Endothelial cell of hepatic sinusoid (primary cell): ENCODE results near the gene SEZ6.
"Not testable (repeated sequence)": the region's sequence is repeated elsewhere in the genome, so short reads cannot be mapped to it uniquely, and the experiment has no call there.

Experiments used
- in situ Hi-C: cut with HindIII; loops from 2 replicates; pipeline ENCODE4 v1.10.0; 2017; ENCODE audit warnings: low sequenced_read_pairs

Gene SEZ6

DNA sequence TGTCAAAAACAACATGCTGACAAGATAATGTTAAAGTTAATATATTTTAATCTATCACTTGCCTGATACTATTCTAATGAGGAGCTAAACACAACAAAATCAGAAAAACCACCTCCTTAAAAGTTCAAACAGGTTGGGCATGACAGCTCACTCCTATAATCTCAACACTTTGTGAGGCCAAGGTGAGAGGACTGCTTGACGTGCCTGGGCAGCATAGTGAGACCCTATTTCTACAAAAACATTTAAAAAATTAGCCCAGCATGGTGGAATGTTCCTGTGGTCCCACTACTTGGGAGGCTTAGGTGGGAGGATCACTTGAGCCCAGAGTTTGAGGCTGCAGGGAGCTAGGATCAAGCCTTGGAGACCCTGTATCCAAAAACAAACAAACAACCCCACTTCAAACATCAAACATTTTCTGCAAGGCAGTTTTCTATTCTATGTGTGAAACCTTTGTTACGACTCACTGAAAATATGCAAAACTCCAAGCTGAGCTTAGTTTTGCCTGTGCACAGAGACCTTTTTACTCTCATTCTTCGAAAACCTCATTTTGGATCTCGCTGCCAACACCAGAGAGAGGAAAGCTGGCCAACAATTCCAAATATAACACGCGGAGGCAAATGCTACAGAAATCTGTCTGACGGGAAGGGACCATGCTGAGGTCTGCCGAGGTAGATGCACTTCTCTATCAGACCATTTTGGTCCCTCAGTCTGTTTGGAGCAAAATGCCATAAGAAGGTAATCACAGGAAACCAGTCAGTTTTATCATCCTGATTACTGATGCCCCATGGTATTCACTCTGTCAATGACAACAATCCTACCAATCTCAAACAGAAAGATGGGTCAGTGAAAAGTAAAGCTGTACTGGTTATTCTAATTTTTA, 60.7 kb downstream of the SEZ6 start:
- in situ Hi-C loops = no loop called here

DNA sequence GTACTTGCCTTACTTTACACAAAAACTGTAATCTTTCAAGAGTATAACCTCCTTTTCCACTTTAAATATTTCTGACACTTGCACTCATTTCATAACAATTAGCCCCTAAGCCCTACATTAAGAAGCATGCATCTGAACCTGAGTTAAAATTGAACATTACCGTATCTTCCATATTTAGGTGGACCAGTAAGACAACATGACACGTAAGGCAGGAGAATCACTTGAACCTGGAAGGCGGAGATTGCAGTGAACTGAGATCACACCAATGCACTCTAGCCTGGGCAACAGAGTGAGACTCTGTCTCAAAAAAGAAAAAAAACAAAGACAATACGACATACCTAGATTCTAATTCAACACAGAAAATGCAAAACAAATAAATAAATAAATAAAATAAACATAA, 61.5 kb downstream of the SEZ6 start:
- in situ Hi-C loops = no loop called here

DNA sequence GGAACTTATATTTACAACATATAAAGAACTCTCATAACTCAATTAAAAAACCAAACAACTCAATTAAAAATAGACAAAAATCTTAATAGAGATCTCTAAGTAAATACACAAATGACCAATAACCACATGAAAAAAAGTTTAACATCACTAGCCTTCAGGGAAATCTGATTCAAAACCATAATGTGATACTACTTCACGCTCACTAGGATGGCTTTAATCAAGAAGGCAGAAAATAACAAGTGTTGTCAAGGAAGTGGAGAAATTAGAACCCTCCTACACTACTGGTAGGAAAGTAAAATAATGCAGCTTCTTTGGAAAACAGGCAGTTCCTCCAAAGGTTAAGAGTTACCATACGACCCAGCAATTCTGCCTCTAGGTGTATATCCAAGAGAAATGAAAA, 62.9 kb downstream of the SEZ6 start:
- in situ Hi-C loops = no loop called here

DNA sequence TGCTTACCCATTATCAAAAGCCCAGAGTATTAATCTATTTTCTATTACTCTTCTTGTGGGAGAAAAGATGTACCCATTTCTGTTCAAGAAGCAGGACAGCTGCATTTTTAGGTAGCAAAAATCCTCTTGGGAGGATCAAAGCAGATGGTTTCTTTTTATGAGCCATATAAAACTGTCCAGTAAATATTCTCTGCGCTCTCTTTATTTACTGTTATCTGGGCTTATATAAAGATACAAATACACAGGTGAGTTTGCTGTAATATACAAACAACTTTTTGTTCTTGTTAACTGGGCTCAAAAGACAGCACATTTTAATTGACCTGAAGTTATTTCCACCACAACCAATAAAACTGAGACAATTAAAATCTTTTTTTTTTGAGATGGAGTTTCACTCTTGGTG, 64.6 kb downstream of the SEZ6 start:
- in situ Hi-C loops = no loop called here

DNA sequence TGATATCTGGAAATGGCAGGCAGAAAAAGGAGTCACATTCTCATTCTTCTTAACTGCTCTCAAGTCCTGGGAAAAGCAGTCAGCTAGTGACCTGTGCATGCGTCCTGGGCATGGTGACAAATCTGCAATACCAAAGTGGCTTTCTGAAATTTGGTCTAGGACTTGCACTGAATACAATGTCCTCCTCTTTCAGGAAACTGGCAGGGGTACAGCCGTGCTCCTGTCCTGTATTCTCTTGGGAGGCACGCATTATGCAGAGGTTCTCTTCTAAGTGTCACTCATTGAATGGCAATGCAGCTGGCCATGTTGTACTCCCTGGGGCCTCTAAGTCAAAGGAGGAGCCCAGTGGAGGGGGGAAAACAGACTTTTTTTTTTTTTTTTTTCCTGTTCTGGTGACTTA, 65.2 kb downstream of the SEZ6 start:
- in situ Hi-C loops = no loop called here

DNA sequence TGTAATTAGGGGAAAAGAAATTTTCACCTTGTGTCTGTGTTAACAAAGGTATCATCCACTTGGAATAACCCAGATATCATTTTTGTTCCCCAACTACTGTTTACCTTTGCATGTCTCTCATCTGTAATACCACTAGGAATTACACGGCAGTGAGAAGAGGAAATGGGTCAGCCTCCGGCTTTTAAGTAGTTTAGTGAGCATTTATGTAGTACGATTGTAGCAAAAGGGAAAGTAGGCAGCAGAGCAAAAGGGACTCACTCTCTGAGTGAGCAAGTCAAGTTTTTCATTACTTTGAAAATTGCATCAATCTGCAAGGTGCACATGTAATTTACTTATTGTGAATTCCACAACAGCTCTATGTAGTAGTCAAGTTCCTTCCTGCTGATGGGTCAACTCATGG, 65.7 kb downstream of the SEZ6 start:
- in situ Hi-C loops = no loop called here

DNA sequence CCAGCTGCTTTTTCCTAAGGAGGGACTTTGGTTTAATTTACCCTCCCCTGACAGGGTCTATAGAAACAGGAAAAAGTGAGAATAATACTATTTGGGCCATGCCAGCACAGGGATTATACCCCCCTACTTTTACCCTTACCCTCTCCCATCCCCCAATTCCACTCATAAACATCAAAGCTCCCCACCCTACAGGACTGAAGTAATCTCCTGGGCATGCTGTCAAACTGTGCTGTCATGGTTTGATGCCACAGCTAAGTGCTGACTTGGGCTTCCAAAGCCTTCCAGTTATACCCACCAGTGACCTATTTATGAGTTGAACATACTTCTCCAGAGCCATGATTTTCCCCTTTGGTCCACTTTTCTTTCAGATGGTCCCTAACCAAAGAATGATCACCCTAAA, 67.3 kb downstream of the SEZ6 start:
- in situ Hi-C loops = no loop called here

DNA sequence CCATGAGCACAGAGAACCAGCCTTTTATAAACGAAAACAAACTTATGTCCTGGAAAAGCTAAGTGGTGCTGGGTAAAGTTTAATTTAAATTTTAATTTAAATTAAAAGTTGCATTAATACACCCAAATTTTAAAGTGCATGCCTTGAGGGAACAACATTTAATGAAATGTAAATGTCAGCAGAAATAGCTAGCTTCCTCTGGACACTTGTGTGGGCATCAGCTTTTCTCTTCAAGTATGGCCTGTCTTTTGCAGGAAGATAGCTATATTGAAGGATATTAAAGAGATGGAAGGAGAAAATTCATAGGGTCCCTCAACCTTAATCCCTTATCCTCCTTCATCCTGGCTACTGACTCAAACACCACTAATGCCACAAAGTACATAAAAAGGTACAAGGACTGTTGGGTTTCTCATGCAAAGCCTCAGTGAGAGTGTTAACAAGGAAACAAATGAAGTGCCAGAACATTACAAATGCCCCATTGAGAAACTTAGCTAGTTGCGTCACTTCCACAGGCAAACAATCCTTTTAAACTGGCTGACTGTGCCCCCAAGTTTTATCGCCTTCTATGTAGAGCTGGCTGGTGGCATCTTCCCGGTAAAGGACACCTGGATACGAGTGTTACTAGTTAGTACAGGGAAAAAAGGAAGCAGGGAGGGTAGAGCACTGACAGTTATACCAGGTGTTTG, 68.6 kb downstream of the SEZ6 start:
- in situ Hi-C loops = no loop called here

DNA sequence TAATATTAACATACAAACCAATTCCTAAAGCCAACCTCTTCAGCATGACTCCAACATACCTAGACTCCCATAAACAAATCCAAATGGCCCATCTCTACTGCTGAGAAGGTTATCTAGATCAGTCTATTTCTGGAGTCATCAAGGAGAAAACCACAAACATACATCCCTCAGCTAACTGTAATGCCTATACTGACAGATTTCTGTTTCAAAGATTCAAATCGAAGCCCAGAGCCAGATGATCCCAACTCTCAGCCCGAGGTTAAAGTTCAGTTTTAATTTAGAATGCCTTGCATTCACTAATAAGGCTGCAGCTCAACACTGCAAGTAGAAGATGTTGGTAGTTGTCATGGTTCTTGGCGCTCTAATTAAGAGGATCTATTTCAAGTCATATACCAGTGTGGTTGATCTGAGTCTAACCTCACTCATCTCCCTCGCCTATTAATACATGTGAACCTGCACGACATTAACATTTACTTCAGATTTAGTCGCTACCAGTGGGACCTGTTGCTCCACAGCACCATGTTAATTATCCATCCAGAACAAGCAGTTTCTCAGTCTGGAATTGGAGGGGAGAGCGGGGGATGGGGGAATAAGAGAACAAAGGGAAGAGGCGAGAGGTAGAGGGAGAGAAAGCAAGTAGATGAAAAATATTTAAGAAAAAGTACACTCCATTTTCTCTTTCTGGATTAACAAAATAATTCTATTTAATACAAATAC, 69.9 kb downstream of the SEZ6 start:
- in situ Hi-C loops = no loop called here

DNA sequence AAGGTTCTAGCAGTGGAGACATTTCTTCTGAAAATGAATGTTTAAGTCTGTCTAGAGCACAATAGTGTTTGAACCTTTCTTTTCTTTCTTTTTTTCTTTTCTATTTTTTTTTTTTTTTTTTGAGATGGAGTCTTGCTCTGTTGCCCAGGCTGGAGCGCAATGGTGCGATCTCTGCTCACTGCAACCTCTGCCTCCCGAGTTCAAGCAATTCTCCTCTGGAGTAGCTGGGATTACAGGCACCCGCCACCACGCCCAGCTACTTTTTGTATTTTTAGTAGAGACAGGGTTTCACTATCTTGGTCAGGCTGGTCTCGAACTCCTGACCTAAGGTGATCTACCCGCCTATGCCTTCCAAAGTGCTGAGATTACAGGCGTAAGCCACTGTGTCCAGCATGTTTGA, 71.3 kb downstream of the SEZ6 start:
- in situ Hi-C loops = not testable (repeated sequence)

DNA sequence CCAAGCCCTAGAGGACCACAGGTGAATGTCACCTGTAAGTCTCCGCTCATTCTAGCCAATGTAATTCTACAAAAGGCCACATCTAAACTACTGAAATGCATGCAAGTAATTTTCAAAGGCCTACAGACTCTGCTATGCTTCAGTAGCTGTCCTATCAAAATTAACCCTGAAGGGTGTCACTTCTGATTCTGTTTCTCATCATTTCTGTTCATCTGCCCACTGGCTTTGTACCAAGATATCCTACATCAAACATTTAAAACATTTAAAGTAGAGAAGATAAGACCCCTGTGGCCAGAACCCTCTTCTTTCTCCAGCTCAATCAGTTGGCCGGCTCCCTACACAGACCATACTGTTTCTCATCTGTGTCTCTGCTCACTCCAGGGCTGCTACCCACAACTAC, 76.0 kb downstream of the SEZ6 start:
- in situ Hi-C loops = loop anchor here (5.0 kb wide), 1 partner anchor 62 kb away; no protein-coding TSS in a partner anchor

DNA sequence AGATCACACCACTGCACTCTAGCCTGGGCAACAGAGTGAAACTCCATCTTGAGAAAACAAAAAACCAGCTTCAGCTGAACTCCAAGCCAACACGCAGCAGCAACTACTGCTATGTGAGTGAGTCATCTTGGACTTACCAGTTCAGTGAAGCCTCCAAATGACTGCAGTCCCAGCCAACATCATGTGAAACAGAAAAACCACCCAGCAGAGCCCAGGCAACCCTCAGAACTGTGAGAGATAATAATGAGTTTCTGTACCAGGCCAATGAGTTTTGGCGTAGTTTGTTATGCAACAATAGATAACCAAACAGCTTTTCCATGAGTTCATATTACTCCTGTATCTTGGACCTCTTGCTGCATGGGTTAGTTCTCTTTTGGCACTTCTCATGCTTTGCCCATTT, 77.8 kb downstream of the SEZ6 start:
- in situ Hi-C loops = loop anchor here (5.0 kb wide), 1 partner anchor 61 kb away; no protein-coding TSS in a partner anchor

DNA sequence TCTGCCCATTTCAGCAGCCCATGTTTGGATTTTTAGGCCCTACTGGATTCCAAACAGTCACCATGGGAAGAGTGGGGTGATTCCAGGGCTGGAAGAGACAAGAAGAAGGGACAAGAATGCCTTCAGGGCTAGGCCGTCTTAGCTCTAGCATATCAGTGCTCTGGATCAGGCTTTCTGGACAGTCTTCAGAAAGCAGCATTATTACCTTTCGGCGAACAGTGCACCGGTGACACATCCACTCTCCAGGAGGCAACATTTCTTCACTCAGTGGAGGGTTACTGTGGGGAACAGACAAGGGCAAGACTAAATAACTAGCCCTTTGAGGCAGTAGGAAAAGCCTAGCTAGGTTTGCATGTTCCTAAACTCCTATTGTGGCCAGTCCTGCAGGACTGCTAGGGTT, 79.0 kb downstream of the SEZ6 start:
- in situ Hi-C loops = loop anchor here (5.0 kb wide), 1 partner anchor 59 kb away; no protein-coding TSS in a partner anchor

DNA sequence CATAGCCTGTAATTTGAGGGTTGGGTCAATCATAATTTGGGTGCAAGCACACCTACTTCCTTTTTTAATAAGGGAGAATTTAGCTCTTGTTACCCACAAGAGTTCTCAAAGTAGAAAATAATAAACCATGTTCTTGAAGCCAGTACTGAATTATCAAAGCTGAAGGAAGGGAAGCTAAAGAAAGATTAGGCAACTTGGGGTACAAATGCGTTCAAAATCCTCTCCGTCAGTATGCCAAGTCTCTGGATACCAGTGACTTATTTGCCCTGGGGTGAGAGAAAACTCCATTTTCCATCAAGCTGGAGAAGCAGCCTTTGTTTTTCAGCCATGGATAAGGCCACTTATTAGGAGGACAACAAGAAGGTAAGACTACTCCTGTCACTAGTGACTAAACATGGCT, 79.5 kb downstream of the SEZ6 start:
- in situ Hi-C loops = loop anchor here (5.0 kb wide), 1 partner anchor 59 kb away; no protein-coding TSS in a partner anchor

DNA sequence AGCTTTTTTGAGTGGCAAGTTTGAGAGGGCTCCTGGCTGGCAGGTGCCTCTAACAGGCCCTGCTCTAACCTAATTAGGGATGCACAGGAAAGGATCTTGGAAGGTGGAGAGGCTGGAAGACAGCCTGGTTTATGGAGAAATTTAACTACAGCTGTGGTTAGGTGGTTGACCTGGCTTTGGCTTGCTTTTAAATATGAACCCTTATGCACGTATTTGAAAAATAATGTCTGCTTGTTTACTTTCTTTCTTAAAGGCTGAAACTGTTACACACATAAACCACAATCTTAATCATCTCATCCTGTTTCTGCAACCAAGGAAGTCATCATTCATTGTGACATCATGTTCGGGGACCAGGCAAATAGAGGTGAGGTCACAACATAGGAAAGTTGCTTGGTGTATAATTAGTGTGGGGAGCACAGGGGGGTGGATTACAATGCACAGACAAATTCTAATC, 79.9 kb downstream of the SEZ6 start:
- in situ Hi-C loops = loop anchor here (5.0 kb wide), 1 partner anchor 59 kb away; no protein-coding TSS in a partner anchor

DNA sequence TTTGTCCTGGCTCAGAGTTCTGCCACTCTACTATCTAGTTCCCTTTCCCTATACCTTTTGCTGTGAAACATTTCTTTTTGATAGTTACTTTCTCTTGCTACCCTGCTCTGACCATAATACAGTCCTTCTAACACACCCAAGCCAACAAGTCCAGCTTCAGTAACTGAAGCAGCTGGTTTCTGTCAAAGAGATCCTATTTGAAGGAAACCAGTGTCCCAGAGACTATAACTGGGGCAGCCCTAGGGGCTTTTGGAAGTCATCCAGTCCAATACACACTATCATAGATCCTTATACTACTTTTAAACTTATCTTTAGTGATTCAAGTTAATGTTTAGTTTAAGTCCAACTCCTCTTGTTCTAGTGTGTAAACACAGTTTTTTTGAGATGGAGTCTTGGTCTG, 85.6 kb downstream of the SEZ6 start:
- in situ Hi-C loops = no loop called here

DNA sequence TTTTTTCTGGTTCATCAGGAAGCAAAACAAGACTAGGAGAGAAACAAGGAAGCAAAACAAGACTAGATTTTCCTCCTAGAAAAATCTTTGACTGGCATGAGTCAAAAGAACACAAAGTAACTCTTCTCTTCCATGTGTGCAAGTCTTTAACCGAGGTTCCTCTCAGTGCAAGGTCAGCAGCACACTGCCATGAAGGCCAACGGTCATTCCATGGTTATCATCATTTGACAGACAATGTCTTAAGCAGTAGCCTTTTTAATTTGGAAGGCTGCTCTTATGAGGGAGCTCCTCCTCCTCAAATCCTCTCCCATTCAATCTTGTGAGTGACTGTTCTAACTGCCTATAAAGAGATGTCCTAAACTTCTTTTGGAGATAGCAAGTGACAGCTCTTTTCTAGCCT, 87.5 kb downstream of the SEZ6 start:
- in situ Hi-C loops = no loop called here

DNA sequence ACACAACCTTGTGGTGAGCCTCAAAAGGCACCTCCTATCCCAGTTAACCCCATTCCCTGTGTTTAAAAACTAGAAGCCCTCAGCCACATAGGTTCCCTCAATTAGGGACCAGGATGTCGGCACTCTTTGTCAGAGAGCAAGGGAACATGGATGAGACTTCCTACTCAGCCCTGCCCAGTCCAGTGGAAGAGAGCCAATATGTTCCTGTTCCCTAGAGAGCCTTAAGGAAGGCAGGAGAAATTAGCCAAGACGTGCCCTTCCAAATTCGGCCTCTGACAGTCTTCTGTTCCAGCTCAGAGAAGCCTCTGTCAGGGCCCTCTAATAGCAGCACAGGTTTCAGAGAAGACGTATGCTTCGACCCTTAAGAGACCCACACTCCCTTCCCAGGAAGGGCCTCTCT, 88.4 kb downstream of the SEZ6 start:
- in situ Hi-C loops = no loop called here

DNA sequence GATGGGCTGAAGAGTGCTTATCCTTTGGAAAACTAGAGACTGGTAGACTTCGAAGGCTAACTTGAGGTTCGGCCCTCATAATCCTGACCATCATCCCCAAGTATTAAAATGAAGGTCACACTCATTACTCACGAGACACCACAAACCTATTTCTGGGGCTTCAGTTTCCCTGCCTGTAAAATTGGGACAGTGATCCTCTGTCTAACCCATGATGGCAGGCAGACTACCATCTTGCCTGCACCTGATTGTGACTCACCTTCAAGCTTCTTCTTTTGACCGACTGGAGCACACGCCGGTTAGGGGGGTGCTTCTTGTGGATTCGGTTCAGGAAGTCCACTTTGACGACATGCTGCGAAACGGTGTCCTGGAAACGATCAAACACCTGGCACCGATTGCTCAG, 88.8 kb downstream of the SEZ6 start:
- in situ Hi-C loops = no loop called here

DNA sequence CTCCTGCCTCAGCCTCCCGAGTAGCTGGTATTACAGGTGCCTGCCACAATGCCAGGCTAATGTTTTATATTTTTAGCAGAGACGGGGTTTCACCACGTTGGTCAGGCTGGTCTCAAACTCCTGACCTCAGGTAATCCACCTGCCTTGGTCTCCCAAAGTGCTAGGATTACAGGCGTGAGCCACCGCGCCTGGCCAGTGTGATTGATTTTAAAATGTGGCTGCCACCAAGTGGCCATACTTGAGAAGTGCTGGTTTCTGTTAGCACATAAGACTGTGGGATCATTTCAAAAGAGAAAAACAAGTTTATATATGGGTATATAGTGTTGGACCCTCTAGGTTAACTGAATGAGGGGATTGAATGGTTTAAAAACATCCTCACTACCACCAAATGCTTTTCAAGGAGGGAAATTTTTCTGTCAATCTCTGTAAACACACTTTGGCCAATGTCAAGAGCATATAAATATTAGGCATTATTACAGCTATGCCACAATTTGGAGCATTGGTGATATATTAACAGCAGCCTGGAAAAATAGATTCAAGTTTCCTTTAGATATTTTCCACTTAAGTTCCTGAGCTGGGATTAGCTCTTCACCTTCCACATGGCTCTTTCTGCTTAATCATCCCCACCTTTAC, 89.4 kb downstream of the SEZ6 start:
- in situ Hi-C loops = no loop called here

DNA sequence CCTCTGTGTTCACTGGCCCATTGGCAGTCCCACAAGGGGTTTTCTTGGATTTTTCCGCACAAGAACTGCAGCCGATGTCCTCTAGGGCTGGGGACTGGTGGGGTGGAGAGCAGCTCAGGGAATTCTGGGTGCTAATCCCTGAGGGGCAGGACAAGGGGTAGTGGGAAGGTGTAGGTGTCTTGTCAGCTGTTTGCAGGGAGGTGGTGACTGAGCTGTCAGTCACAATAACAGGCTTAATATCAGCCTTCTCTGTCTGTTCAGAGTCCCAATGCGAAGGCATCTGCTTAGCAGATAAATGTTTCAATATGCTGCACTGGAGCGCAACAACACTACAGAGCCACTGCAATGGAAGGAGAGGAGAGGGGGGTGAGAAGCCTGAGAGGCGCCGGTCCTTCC, 92.9 kb downstream of the SEZ6 start:
- in situ Hi-C loops = no loop called here
